Breast epithelium (tissue), 4 donors: ENCODE data around the gene NAGA. TPM values are rescaled to one million over a fixed set of nuclear protein-coding genes. Genes with fewer than 3 reads are reported as not detected.

Experiments
- DNase-seq, 2 donors: peaks; one replicate each; pipeline ENCODE4 v3.0.0-alpha.2; 2019; ENCODE audit warnings: low spot score in 2 of 2
- H3K27ac ChIP-seq, 2 donors: fragments of 200-600 bp; sonication (generic) in 1 of 2; one replicate each; pipeline ENCODE4 v1.5.1; 2016 to 2019; ENCODE audit warnings: mild to moderate bottlenecking in 1 of 2
- H3K27me3 ChIP-seq, 2 donors: fragments of 200-600 bp; sonication (generic) in 1 of 2; one replicate each; pipeline versions ENCODE4 v1.5.1 to v1.6.0; 2017 to 2019; ENCODE audit warnings: control low read depth in 1 of 2, mild to moderate bottlenecking in 1 of 2
- H3K36me3 ChIP-seq: fragments of 200-600 bp; one replicate; pipeline ENCODE4 v1.5.1; 2019
- H3K4me1 ChIP-seq, 2 donors: fragments of 200-600 bp; sonication (generic); one replicate each; pipeline ENCODE4 v1.5.1; 2016 to 2019; ENCODE audit warnings: control low read depth in 1 of 2
- H3K4me3 ChIP-seq, 3 donors: fragments of 200-600 bp; sonication (generic); 1 replicate in 2 of 3; 2 replicates in 1 of 3; pipeline ENCODE4 v1.5.1; 2016 to 2019; ENCODE audit warnings: mild to moderate bottlenecking in 3 of 3, moderate library complexity in 2 of 3
- H3K9me3 ChIP-seq, 2 donors: fragments of 200-600 bp; sonication (generic) in 1 of 2; one replicate each; pipeline ENCODE4 v1.5.1; 2016 to 2019; ENCODE audit warnings: control low read depth in 1 of 2
- CTCF ChIP-seq, 3 donors: fragments of 450-650 bp; IDR thresholded peaks; one replicate each; pipeline ENCODE4 v1.5.1; 2016 to 2017; ENCODE audit warnings: antibody characterized with exemption in 3 of 3, mild to moderate bottlenecking in 3 of 3, moderate library complexity in 3 of 3
- POLR2A ChIP-seq: fragments of 450-650 bp; IDR thresholded peaks from one replicate; pipeline ENCODE4 v1.6.1; 2016; ENCODE audit warnings: antibody characterized with exemption, mild to moderate bottlenecking, moderate library complexity
- POLR2AphosphoS5 ChIP-seq, 3 donors: sonication (generic); formaldehyde crosslinking; IDR thresholded peaks; one replicate each; pipeline ENCODE4 v1.6.1; 2017; ENCODE audit warnings: antibody characterized with exemption in 3 of 3
- intact Hi-C: fragments of 100-400 bp; cut with DNase I; formaldehyde crosslinking; loops from one replicate; pipeline ENCODE4 v1.15.1; 2023; ENCODE audit warnings: low total_unique reads
- total RNA-seq, 3 donors: library from RNA; depleted of rRNA; stranded (reverse); fragments of >200 nt; gene quantifications; one replicate each; pipeline ENCODE4 v1.1.0, GENCODE V29; 2016

NAGA gene
- total RNA-seq, 3 donors from 2014 or later = 22.9 to 38.9 (median 27.2) TPM

DNA sequence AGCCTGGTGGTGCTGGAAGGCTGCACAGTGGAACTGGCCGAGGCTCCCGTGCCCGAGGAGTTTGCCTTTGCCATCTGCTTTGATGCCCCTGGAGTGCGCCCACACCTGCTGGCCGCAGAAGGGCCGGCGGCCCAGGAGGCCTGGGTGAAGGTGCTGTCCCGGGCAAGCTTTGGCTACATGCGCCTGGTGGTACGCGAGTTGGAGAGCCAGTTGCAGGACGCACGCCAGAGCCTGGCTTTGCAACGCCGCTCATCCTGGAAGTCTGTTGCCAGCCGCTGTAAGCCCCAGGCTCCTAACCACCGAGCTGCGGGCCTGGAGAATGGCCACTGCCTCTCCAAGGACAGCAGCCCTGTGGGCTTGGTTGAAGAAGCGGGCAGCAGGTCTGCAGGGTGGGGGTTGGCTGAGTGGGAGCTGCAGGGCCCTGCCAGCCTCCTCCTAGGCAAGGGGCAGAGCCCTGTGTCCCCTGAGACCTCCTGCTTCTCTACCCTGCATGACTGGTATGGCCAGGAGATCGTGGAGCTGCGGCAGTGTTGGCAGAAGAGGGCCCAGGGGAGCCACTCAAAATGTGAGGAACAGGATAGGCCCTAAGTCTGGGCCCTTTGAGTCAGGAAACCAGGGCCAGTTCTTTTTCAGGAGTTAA is 7.0 kb upstream of the NAGA start:
- no peak for DNase-seq
- Histone ChIP-seq H3K27ac (peak overlapping the region; percentile 99 to 100), H3K4me3 (no peak overlapping the region), H3K27me3 (no peaks in the 10 kb centered on the region), H3K36me3 (no peaks in the 10 kb centered on the region), H3K9me3 (no peaks in the 10 kb centered on the region), H3K4me1 (peaks cover 17% of the 10 kb centered on the region in 2 donors)
- intact Hi-C loops = no loop called here
- no peak for TF ChIP-seq POLR2AphosphoS5 (IDR thresholded peaks at IDR 0.05)
- no peak for TF ChIP-seq POLR2A
- TF ChIP-seq CTCF (IDR thresholded peaks at IDR 0.05) = no peak

- DNase-seq = no peak
- no peaks in the 10 kb centered on the region for H3K27me3 ChIP-seq
- H3K4me3 ChIP-seq = no peak overlapping the region
- intact Hi-C loops = no loop called here
- H3K36me3 ChIP-seq = no peaks in the 10 kb centered on the region
- H3K27ac ChIP-seq = peak overlapping the region; percentile 99 to 100
- TF ChIP-seq POLR2AphosphoS5 (IDR thresholded peaks at IDR 0.05) (no peak), CTCF (IDR thresholded peaks at IDR 0.05) (no peak), POLR2A (no peak)
- H3K9me3 ChIP-seq = no peaks in the 10 kb centered on the region
- peaks cover 17% of the 10 kb centered on the region in 2 donors for H3K4me1 ChIP-seq
These were observed 6.3 kb upstream of the NAGA start for GRCh38 chr22:42076764-42077485.

- Histone ChIP-seq H3K9me3 (no peaks in the 10 kb centered on the region), H3K4me1 (peaks cover 13 to 17% of the 10 kb centered on the region in 2 donors), H3K36me3 (no peaks in the 10 kb centered on the region), H3K4me3 (peak overlapping the region; percentile 70 to 86 (median 82)), H3K27me3 (no peaks in the 10 kb centered on the region), H3K27ac (peak overlapping the region; percentile 88 to 96)
- DNase-seq = no peak
- intact Hi-C loops = no loop called here
- TF ChIP-seq CTCF (IDR thresholded peaks at IDR 0.05) (peak in 1 of 3 donors; percentile 8), POLR2AphosphoS5 (IDR thresholded peaks at IDR 0.05) (no peak), POLR2A (no peak)
These were observed 4.4 kb upstream of the NAGA start for GRCh38 chr22:42074846-42075676.

DNA sequence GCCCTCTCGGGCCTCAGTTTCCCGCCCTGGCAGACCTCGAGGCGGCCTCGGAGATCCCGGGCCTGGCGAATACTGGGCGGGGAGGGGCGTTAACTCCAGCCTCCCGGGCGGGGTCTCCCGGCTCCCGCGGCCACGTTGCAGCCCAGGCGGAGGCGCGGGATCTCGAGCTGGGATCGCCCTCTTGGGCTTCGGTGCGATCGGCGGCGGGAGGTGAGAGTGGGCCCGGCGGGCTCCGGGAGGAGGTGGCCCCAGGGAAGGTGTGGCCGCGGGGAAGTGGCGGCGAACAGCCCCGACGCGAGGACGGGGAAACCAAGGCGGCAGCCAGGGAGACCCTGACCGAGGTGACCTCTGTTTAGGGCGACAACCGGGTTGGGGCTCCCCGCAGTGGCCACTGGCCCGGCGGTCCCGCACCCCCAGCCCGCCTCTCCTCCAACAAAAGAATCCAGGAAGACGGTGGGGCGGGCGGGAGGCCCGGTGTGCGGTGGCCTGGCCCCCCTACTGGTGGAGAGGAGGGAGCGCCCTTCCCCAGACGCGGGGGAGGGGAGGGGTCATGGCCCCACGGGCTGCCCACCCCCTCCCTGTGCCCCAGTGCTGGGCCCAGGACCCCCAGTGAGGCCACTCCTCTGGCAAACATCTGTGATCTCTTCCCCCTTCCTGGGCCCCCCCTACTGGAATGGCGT is 3.7 kb upstream of the NAGA start, which contains the start of gene PHETA2:
Gene PHETA2 (plus strand): TSS at position 117 of the 680 bp plus-strand sequence. CDS start 3,046 bp downstream, outside the sequence.
- Histone ChIP-seq H3K9me3 (no peaks in the 10 kb centered on the region), H3K27me3 (no peaks in the 10 kb centered on the region), H3K4me1 (peaks cover 17% of the 10 kb centered on the region in 2 donors), H3K4me3 (peak within 1 kb of the TSS; percentile 70 to 86 (median 82)), H3K36me3 (no peaks in the 10 kb centered on the region), H3K27ac (peak within 1 kb of the TSS; percentile 88 to 96)
- peak; percentile 42 to 60 for DNase-seq
- TF ChIP-seq POLR2A = no peak
- peak in 2 of 3 donors; percentile 42 to 63 for TF ChIP-seq POLR2AphosphoS5 (IDR thresholded peaks at IDR 0.05)
- TF ChIP-seq CTCF (IDR thresholded peaks at IDR 0.05) = peak; percentile 45 to 69 (median 50)
- intact Hi-C loops = no loop called here
